ENCODE results near the gene ANKAR.
"Not testable (repeated sequence)": the region's sequence is repeated elsewhere in the genome, so short reads cannot be mapped to it uniquely, and the experiment has no call there.

Gene ANKAR

DNA sequence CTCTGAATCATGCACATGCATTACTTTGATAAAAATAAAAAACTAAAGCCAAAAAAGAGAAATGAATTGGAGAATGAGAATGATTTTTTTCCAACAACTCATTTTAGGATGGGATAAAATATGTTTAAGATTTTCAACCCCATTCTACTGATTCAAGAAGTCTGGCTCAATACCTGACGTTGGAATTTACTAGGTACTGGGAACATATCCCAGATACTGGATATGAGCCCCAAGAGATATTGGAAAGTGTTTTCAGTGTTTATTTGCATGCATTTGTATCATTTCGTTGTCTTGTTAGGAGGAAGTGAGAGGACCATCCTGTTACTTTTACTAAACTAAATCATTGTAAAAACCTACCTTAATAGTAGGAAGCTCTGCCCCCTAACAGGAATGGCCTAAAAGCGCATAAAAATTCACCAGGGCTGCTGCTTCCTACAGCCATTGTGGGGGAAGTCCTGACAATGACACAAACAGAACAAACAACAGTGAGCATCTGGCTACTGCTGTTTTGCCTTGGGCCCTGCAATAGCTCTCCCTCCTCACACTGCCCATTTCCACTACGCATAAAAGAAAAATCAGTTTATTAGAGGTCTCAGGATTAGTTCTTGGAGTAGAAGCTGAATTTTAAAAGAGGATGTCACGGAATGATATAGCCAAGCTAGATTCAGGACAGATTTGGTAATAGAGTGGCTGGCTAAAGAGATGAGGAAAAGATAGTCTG, 35.2 kb downstream of the ANKAR start:
- DNase-seq (ENCODE audit: low read depth), result no peak

DNA sequence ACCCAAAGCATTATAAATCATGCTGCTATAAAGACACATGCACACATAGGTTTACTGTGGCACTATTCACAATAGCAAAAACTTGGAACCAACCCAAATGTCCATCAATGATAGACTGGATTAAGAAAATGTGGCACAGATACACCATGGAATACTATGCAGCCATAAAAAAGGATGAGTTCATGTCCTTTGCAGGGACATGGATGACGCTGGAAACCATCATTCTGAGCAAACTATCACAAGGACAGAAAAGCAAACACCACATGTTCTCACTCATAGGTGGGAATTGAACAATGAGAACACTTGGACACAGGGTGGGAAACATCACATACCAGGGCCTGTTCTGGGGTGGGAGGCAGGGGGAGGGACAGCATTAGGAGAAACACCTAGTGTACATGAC, 43.1 kb downstream of the ANKAR start:
- not testable (repeated sequence) for DNase-seq (ENCODE audit: low read depth)

DNA sequence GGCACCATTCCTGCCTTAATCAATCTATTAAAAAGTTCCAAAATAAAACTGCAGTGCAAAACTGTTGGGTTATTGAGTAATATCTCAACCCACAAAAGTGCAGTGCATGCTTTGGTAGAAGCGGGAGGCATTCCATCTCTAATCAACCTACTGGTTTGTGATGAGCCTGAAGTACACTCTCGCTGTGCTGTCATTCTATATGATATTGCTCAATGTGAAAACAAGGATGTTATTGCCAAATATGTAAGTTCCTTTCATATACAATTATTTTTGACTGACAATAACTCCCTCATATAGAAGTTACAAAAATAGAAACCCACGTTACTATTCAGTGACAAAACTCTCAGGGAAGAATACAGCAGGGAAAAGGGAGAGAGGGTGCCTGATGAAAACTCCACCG, 45.1 kb downstream of the ANKAR start:
- no peak for DNase-seq (ENCODE audit: low read depth)

DNA sequence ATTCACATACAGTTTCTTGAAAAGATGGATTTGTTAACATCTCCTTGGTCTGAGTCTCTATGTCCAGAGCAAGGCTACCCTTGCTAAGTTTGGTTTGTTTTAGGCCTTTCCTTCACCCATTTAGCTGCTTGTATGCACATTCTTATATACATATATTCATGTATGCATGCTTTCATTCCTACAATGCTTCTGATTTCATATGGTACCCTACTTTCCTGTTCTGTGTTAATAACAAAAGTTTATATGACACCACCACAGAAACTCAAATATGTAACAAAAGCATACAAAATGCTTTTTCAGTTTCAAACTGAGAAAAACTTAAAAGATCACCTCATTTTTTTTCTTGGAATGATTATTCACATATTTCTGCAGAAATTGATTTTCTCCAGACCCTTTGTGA, 48.7 kb downstream of the ANKAR start:
- no peak for DNase-seq (ENCODE audit: low read depth)

All from stromal cell of bone marrow (primary cell).